Vagina (tissue), 2 donors: ENCODE data around the gene THAP3. TPM values are rescaled to one million over a fixed set of nuclear protein-coding genes. Genes with fewer than 3 reads are reported as not detected.

ENCODE experiments used
- DNase-seq, 2 donors: peaks; one replicate each; pipeline ENCODE4 v3.0.0-alpha.2; 2017; ENCODE audit errors: extremely low spot score in 2 of 2
- H3K27ac ChIP-seq: fragments of 200-600 bp; sonication (generic); one replicate; pipeline ENCODE4 v1.5.1; 2019
- H3K27me3 ChIP-seq: fragments of 200-600 bp; sonication (generic); one replicate; pipeline ENCODE4 v1.5.1; 2019
- H3K36me3 ChIP-seq, 2 donors: fragments of 200-600 bp; sonication (generic); one replicate each; pipeline ENCODE4 v1.5.1; 2017 to 2019
- H3K4me1 ChIP-seq: fragments of 200-600 bp; sonication (generic); one replicate; pipeline ENCODE4 v1.5.1; 2019
- H3K4me3 ChIP-seq, 2 donors: fragments of 200-600 bp; sonication (generic); 1 replicate in 1 of 2; 2 replicates in 1 of 2; pipeline ENCODE4 v1.5.1; 2016 to 2019
- H3K9me3 ChIP-seq: fragments of 200-600 bp; sonication (generic); one replicate; pipeline ENCODE4 v1.5.1; 2019
- POLR2A ChIP-seq, 2 donors: fragments of 450-650 bp; IDR thresholded peaks; one replicate each; pipeline ENCODE4 v1.6.1; 2017; ENCODE audit warnings: antibody characterized with exemption in 2 of 2, mild to moderate bottlenecking in 2 of 2, moderate library complexity in 2 of 2
- POLR2AphosphoS5 ChIP-seq, 2 donors: sonication (generic); formaldehyde crosslinking; IDR thresholded peaks; one replicate each; pipeline ENCODE4 v1.9.0; 2017; ENCODE audit warnings: antibody characterized with exemption in 2 of 2, mild to moderate bottlenecking in 2 of 2, low read depth in 1 of 2; ENCODE audit not compliant: insufficient read depth in 1 of 2
- intact Hi-C: fragments of 100-400 bp; cut with DNase I; formaldehyde crosslinking; loops from one replicate; pipeline ENCODE4 v1.15.1; 2023
- total RNA-seq: library from RNA; depleted of rRNA; stranded (reverse); fragments of >200 nt; gene quantifications from one replicate; pipeline ENCODE4 v1.2.3, GENCODE V29; 2016
- TF ChIP-seq, protein P1 (sequence below), 3 experiments: fragments of 450-650 bp in 2 of 3; fragments of 200-600 bp in 1 of 3; sonication (generic) in 1 of 3; IDR thresholded peaks; one replicate each; pipeline ENCODE4 v1.5.1; 2017 to 2019; ENCODE audit warnings: antibody characterized with exemption in 3 of 3, mild to moderate bottlenecking in 2 of 3, moderate library complexity in 2 of 3

The THAP3 gene
- total RNA-seq, 1 donor from 2014 or later = 29.0 TPM

DNA sequence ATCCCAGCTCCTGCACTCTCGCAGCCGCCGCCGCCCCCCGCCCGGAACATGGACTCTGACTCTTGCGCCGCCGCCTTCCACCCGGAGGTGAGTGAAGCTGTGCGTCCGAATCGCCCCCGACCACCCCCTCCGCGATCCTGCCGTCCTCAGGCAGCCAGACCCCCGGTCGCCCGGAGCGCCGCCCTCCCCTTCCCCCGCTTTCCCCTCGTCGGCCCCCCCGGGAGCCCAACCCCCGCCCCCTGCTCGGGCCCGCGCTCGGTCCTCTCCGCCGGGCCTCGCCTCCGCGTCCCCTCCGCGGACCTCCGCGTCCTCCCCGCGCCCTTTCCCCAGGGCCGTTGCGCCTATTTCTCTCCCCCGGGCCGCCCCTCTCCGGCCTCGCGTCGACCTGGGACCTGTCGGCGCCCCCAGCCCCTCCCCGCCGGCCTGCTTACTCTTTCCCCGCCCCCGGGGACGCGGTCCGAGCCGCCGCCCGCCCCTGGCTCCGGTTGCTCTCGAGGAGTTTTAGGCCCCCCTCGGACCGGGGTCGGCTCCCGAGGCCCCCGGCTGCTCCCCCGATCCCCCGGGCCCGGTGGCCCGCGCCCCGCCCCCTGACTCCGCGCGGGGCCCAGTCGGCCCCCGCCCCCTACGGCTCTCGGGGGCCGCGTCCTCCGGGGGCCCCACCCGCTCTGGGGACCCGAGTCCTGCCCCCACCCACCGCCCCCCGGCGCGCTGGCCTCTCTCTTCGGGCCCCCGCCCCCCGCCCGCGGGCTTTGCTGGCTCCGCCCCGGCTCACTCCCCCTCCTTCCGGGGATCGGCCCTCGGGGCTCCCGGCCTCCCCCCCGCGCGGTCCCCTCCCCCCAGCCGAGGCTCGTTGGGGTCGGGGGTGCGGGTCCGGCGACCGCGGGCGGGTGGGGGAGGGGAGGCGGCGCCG is 10.4 kb upstream of the THAP3 start:
- H3K27me3 ChIP-seq = no peaks in the 10 kb centered on the region
- H3K9me3 ChIP-seq = no peaks in the 10 kb centered on the region
- intact Hi-C loops = no loop called here
- no peak for DNase-seq
- H3K4me3 ChIP-seq = peak overlapping the region; percentile 85 to 98
- H3K27ac ChIP-seq = peak overlapping the region; percentile 97
- H3K36me3 ChIP-seq = peaks cover 0 to 13% of the 10 kb centered on the region in 2 donors
- H3K4me1 ChIP-seq = peaks cover 48% of the 10 kb centered on the region
- TF ChIP-seq, protein P1, sequence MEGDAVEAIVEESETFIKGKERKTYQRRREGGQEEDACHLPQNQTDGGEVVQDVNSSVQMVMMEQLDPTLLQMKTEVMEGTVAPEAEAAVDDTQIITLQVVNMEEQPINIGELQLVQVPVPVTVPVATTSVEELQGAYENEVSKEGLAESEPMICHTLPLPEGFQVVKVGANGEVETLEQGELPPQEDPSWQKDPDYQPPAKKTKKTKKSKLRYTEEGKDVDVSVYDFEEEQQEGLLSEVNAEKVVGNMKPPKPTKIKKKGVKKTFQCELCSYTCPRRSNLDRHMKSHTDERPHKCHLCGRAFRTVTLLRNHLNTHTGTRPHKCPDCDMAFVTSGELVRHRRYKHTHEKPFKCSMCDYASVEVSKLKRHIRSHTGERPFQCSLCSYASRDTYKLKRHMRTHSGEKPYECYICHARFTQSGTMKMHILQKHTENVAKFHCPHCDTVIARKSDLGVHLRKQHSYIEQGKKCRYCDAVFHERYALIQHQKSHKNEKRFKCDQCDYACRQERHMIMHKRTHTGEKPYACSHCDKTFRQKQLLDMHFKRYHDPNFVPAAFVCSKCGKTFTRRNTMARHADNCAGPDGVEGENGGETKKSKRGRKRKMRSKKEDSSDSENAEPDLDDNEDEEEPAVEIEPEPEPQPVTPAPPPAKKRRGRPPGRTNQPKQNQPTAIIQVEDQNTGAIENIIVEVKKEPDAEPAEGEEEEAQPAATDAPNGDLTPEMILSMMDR (IDR thresholded peaks at IDR 0.05) = no peak
- TF ChIP-seq POLR2A (IDR thresholded peaks at IDR 0.05) (no peak), POLR2AphosphoS5 (IDR thresholded peaks at IDR 0.05; ENCODE audit: insufficient read depth in 1 of 2, low read depth in 1 of 2) (no peak)

DNA sequence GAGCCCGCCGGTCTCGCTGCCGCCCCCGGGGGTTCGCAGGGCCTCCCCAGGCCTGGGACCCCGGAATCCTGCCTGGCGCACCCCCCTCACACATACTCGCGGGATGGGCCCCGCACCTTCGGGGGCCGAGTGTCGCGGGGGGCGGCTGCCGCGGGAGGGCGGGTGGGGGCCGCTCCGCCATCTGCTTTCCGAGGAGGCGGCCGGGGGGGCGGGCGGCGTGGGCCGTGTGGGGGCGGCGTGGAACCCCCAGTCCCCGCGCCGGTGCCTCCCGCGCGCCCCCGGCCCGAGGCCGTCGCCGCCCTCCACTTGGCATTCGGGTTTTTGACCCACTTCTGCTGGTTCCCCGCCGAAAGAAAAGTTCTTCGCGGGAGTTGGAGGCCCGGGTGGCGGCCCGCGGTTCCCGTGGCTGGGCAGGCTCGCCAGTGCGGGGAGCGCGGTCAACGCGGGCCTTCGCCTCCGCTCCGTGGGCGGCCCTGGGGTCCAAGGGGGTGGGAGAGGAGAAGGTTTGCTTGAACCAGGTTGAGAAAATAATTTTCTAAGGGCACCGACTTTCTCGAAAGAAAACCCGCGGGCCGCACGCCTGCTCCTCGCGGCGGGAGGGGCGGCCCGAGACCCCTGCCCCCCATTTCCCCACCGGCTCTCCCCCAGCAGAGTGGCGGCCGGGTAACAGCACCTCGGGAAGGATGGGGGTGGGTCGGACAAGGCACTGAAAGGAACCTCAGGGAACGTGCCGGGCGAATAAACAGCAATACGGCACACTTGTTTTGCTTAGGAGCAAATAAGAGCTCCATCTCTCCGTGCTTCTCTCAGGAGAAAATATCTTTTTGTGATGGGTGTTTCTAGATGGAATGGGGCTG is 9.5 kb upstream of the THAP3 start:
- H3K27me3 ChIP-seq = no peaks in the 10 kb centered on the region
- no peaks in the 10 kb centered on the region for H3K9me3 ChIP-seq
- H3K27ac ChIP-seq = peak overlapping the region; percentile 97
- peaks cover 39% of the 10 kb centered on the region for H3K4me1 ChIP-seq
- H3K36me3 ChIP-seq = peaks cover 0 to 21% of the 10 kb centered on the region in 2 donors
- H3K4me3 ChIP-seq = peak overlapping the region; percentile 85 to 98
- intact Hi-C loops = no loop called here
- no peak for TF ChIP-seq POLR2A (IDR thresholded peaks at IDR 0.05)
- TF ChIP-seq POLR2AphosphoS5 (IDR thresholded peaks at IDR 0.05; ENCODE audit: insufficient read depth in 1 of 2, low read depth in 1 of 2) = no peak
- TF ChIP-seq, protein P1 (IDR thresholded peaks at IDR 0.05) = no peak
- no peak for DNase-seq

DNA sequence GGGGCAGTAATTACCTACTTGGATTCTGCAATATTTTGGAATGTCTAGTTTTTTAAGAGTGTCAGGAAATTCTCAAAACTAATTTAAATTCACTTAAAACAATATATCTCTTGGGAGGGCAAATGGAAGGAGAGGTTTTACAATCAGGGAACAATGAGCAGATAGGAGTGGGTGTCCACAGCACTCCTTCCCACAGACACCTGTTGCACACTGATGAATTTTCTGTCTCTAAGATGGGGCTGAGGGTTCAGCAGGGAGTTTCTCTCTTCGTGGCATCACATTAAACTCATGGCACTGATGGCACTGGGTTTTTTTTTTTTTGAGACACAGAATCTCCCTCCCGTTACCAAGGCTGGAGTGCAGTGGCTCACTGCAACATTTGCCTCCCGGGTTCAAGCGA is 5.6 kb upstream of the THAP3 start:
- Histone ChIP-seq H3K36me3 (peaks cover 0 to 40% of the 10 kb centered on the region in 2 donors), H3K4me3 (no peak overlapping the region), H3K27me3 (no peaks in the 10 kb centered on the region), H3K4me1 (peaks cover 42% of the 10 kb centered on the region), H3K27ac (no peak overlapping the region), H3K9me3 (no peaks in the 10 kb centered on the region)
- no peak for DNase-seq
- no peak for TF ChIP-seq POLR2A (IDR thresholded peaks at IDR 0.05)
- TF ChIP-seq POLR2AphosphoS5 (IDR thresholded peaks at IDR 0.05; ENCODE audit: insufficient read depth in 1 of 2, low read depth in 1 of 2) = no peak
- TF ChIP-seq, protein P1 (IDR thresholded peaks at IDR 0.05) = no peak
- intact Hi-C loops = no loop called here

DNA sequence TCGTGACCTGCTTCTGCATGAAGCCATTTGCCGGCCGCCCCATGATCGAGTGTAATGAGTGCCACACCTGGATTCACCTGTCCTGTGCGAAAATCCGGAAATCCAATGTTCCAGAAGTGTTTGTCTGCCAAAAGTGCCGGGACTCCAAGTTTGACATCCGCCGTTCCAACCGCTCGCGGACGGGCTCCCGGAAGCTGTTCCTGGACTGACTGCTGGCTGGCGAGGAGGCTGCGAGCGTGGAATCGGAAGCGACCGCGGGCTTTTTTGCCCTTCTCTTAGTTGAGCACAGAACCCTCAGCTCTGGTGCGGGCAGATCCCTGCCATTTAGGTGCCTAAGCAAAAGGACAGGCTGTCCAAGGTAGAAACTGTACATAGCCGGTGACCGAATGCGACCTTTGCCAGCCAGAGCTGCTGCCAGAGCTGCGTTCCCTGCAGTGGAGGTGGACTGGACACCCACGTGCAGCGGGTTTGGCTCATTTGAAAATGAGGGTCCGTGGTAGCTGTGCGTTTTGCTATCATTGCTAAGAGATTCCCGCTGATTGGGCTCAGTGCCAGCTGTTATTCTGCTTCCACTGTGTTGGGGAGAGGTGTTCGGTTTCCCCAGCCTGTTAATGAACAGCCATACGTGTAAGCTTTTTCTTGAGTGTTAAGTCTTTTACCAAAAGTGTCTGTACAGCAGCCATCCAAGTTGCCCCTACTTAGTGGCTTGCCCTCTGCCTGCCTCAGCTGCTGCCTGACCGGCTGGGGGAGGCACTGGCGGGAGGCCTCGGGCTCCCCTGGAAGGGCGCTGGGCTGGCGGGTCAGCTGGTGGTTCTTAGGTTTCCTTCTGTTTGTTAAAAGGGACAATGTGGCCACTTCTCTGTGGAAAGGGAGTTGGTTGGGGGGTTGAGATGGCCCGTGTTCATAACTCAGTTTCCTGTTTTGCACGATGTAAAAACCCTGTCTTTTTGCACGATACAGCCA is 3.0 kb upstream of the THAP3 start:
- Histone ChIP-seq H3K4me3 (no peak overlapping the region), H3K27ac (peak overlapping the region; percentile 42), H3K9me3 (no peaks in the 10 kb centered on the region), H3K4me1 (peaks cover 44% of the 10 kb centered on the region), H3K27me3 (no peaks in the 10 kb centered on the region), H3K36me3 (peaks cover 0 to 40% of the 10 kb centered on the region in 2 donors)
- intact Hi-C loops = no loop called here
- no peak for TF ChIP-seq POLR2AphosphoS5 (IDR thresholded peaks at IDR 0.05; ENCODE audit: insufficient read depth in 1 of 2, low read depth in 1 of 2)
- no peak for TF ChIP-seq POLR2A (IDR thresholded peaks at IDR 0.05)
- TF ChIP-seq, protein P1 (IDR thresholded peaks at IDR 0.05) = no peak
- DNase-seq = no peak
